ENCODE data around the gene RNF182.
"Not testable (repeated sequence)": the region's sequence is repeated elsewhere in the genome, so short reads cannot be mapped to it uniquely, and the experiment has no call there.

RNF182 gene

DNA sequence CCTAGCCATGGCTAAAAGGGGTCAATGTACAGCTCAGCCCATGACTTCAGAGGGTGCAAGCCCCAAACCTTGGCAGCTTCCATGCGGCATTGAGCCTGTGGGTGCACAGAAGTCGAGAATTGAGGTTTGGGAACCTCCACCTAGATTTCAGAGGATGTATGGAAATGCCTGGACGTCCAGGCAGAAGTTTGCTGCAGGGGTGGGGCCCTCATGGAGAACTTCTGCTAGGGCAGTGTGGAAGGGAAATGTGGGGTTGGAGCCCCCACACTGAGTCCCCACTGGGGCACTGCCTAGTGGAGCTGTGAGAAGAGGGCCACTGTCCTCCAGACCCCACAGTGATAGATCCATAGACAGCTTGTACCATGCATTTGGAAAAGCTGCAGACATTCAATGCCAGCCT lies 47.9 kb downstream of the RNF182 start:
- DNase-seq = not testable (repeated sequence)

- DNase-seq = not testable (repeated sequence)
These were observed 48.7 kb downstream of the RNF182 start for GRCh38 chr6:13973422-13973821.

DNA sequence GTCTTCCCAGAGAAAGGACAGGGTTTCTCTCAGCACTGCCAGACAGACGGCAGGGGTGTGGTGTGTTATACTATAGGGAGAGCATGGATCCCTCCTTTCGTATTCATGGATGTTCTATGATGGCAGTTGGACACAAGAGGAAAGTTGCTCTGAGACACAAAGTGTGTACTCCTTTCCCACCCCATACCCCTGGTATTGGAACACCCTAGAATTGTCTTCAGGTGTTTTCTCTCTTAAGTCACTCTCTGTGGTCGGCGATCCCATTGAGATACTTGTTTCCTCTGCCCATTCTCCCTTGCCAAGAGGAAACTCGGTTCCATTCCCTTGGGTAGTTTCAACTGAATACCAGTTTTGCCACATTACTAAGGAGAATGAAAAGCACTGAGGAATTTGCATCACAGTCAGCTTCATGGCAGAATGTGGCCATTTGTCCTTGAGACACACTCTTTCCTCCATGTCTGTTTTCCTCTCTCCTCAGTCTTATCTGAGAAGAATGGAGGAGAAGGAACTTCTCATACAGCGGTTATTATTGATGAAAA lies 53.4 kb downstream of the RNF182 start:
- DNase-seq = no peak

GRCh38 chr6:13978787-13979186 lies 54.0 kb downstream of the RNF182 start:
- no peak for DNase-seq

DNA sequence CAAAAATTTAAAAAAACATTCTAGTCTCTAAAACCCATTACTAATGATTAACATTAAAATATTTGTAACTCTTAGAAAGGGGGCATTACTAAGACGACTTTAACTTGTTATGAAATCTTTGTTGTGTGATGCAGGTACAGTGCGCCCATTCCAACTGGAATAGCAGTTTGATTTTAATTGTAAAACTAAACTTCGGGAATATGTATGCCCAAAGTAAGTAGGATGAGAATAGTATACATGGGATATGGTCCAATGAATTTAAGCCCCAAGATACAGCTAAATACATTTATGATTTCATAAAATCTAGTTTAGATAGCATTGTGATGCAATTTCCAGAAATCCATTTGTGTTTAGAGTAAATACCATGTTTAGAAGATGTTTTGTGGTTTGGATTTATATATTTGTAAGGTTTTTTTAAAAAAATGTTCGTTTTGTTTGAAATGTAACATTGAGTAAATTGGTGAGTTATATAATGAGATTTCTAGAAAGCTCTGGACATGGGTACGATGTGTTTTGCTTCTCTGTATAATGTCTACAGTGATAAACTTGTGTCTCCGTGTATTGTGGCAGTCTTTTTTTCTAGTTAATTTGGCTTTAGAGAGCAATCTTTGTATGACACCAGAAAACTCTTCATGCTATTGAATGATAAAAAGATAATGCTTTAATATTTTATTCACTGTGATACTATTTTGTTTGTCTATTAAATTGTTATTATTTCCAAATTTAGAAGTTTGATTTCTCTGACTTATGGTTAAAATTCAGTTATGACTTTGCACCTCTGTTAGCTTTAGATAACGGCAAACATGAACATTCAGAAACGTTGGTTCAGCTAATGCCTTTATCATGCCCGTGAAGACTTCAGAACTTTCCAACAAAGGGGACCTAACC lies 54.8 kb downstream of the RNF182 start:
- no peak for DNase-seq

- DNase-seq = no peak
These were observed 55.8 kb downstream of the RNF182 start for GRCh38 chr6:13980534-13980933.

DNA sequence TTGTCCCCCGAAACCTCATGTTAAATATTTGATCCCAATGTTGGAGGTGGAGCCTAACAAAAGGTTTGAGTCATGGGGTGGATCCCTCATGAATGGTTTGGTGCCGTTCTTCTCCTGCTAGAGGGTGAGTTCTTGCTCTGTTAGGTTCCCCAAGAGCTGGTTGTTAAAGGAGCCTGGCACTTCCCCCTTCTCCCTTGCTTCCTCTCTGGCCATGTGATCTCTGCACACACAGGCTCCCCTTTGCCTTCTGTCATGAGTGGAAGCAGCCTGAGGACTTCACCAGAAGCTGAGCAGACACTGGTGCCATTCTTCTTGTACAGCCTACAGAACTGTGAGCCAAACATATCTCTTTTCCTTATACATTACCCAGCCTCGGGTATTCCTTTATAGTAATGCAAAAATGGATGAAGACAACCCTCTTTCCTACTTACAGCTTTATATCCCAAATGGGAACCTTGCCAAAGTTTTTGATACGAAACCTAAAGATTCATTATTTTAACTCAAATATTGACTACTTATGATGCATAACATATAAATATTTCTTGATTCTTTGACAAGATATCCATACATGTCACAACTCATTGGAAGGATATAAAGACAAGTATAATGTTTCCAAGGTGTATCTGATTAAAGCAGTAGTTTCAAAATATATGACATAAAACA lies 61.0 kb downstream of the RNF182 start:
- no peak for DNase-seq

DNA sequence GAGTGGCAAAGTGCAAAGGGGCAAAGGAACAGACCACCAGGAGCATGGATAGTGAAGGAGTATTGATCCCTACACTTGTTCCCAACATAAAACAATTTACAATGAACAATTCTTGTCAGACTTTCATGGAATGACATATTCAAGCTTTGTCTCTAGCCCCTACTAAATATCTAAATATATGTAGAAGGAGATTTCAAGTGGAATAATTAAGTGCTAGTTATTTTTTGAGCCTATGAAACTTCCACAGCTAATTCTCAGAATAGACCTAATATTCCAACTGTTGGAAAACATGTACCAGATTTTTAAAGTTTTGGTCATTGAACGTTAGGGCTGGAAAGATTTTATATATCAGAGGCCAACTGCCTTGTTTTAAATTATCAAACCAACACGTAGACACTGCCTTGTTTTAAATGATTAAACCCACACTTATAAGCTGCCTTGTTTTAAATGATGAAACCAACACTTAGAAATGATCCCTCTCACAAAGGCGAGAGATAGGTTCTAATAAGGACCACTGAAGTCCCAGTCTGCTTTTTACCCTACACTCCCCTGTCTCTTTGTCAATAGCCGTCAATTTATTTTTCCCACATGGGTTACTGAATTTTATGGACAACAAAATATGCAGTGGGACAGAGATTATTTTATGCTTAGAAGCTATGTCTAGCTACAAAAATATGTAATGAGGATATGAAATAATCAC lies 62.1 kb downstream of the RNF182 start:
- DNase-seq = no peak

DNA sequence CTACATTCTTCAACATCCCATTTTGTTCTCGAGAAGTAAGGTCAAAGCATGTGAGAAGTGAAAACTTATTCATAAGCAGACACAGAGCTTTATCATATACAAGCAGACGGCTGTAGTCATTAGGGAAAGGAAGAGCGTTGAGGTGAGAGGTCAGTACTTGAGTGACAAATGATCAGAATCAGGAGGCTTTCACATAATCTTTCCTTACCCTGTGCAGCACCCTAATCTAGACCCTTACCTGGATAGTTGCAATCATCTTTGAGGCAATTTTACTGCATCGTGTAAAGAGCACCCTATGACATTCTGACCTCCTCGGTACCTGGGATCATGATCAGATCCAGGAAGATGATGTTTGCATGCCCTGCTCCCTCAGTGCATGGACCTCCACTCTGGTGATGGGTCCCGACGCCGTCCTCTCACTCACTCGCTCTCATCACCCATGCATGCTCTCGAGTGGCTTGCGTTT lies 62.7 kb downstream of the RNF182 start:
- DNase-seq = no peak

DNA sequence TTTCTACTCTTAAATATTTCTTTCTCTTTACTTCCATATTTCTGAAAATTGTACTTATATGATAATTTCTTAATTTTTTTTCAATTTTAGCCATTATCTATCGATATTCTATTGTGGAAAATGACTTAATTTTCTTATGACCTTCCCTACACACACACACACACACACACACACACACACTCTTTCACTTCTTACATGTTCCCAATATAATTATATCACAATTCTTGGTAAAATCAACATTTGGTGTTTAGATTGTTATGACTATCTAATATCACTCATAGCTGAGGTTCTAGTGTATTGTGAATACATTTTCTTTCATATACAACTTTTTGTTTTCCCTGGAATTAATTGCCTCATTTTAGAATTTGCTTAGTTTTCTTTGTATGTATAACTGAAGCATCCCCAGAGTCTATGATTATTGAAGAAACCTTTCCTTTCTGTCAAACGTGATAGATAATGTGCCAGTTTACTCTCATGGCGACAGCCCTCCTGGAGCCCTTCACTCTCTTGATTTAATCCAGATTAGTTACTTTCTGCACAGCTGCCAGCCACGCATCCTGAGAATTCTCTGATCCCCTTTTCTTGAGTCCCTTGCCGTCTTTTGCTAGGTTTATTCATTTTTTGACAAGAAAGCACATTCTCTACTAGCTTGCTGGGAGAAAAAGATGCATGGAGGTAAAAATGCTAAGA lies 63.4 kb downstream of the RNF182 start:
- no peak for DNase-seq

GRCh38 chr6:13988908-13989307 lies 64.2 kb downstream of the RNF182 start:
- no peak for DNase-seq

DNA sequence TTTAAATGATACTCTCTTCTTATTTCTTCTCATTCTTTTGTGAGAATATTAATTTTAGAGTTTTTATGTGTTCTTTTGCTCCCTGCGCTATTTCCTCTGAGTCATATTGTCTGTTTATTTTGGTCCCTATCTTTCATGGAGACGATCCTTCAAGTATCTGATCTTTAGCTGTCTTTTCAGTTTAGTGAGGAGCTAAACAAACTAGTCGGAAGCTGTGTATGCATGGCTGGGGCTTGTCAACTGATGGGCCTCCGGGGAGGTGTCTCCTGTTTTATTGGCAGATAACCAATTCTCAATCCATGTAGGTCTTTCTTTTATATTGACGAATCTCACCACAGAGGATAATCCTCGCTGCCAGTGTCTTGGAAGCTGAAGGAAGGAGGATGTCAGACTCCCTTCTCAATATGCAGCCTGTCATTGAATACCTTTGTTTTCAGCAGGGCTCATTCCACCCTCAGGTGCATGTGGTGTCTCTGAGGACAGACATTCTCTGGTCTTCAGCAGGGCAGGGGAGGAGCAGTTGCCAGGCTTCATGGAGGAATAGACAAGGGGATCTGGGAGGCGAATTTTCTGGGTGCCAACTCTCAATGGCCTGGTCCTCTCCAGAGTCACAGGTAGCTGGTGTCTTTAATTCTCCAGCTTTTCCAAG lies 64.9 kb downstream of the RNF182 start:
- no peak for DNase-seq

DNA sequence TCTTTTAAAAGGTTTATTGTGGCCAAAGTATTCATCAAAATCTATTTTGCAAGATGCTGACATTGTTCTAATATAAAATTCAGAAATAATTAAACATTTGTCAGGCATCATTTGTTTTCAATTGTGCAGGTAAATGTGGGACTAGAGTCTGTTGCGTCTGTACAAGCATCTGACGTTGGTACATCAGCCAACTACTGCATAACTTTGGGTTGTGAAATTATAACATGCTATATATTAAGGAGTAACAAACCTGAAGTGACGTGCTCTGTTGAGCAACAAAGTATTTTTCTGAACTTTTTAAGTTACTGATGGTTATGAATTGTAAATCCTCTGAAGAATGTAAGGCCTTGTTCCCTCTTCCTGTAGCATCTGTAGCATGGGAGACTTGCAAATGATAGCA lies 66.0 kb downstream of the RNF182 start:
- no peak for DNase-seq

DNA sequence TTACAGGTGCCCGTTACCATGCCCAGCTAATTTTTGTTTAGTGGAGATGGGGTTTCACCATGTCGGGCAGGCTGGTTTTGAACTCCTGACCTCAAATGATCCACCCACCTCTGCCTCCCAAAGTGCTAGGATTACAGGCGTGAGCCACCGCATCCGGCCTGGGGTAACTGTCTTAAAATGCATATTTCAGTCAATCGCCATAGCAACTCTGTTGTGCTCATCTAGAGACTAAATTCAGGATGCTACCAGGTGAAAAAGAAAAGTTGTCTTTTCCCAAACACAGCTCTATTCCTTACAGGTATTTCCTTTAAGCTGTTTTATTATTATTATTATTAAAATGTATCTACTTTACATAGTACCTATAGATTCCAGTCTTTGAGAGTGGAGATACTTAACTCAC lies 66.6 kb downstream of the RNF182 start:
- no peak for DNase-seq

GRCh38 chr6:13992417-13993055 lies 67.8 kb downstream of the RNF182 start:
- DNase-seq = no peak

- DNase-seq = no peak
These were observed 68.7 kb downstream of the RNF182 start for GRCh38 chr6:13993416-13993815.

DNA sequence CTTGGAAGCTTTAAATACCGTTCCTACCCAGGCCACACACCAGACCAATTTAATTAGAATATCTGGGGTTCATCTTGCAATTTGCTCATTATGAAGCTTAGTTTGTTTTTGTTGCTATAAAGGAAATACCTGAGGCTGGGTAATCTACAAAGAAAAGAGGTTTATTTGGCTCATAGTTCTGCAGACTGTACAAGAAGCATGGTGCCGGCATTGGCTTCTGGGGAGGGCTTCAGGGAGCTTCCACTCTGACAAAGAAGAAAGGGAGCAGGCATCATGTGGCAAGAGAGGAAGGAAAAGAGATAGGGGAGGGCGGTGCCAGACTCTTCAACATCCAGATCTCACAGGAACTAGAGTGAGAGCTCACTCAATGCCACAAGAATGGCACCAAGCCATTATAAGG lies 73.6 kb downstream of the RNF182 start:
- DNase-seq = no peak

DNA sequence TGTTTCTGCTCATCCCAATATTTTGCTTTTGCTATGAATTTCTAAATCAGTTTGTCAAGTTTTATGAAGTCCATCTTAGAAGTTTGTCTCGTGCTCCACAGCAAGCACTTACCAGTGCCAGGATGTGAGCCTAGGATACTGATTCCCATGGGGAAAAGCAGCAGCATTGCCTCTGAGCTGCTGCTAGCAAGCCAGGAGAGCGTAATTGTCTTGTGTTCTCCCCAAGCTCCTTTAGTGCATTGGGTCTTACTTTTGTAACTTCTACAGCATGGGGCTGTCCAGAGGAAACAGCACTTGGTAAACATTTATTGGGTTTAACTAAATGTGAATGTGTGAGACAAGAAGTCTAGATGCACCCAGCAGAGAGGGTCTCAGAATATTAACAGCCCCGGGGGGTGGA lies 76.1 kb downstream of the RNF182 start:
- DNase-seq = no peak

DNA sequence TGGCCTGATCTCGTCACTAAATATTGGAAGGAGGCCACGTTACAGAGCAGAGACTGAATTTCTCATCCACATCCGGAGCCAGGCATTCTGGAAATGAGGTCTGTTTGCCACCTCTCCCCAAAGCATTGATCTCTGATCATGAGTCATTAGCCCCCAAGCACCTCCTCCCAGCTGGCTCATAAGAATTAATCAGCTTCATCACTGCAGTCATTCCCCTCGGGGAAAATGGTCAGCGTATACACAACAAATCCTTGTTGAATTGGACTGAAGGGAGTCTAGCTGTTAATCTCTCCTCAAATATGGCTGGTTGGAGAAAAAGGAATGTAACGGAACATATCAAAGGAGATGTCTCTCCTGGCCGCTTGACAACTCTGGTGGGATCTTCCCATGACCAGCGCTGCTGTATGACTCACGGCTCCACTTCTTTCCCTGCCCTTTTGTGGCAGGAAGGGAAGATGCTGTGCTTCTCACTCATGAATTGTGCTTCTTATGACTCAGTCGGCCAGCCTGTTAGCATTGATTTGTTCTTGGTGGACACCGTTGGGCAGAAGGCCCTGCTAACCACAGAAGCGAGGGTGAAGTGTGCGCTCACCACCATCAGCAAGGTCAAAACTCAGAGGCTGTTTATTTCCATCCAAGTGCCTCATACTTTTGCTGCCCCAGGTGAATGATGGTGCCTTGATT lies 76.7 kb downstream of the RNF182 start:
- DNase-seq = no peak

DNA sequence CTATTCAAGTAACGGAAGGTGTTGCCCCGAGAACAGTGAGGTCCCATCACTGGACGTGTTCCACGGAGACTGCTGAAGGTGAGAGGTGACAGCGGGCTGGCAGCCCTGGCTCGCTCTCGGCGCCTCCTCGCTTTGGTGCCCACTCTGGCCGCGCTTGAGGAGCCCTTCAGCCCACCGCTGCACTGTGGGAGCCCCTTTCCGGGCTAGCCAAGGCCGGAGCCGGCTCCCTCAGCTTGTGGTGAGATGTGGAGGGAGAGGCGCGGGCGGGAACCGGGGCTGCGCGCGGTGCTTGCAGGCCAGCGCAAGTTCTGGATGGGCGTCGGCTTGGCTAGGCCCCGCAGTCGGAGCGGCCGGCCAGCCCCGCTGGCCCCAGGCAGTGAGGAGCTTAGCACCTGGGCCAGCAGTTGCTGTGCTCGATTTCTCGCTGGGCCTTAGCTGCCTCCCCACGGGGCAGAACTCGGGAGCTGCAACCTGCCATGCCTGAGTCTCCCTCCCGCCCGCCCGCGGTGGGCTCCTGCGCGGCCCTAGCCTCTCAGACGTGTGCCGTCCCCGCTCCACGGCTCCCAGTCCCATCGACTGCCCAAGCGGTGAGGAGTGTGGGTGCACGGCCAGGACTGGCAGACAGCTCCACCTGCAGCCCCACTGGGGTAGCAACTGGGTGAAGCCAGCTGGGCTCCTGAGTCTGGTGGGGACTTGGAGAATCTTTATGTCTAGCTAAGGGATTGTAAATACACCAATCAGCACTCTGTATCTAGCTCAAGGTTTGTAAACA lies 77.6 kb downstream of the RNF182 start:
- DNase-seq = no peak
